ENCODE results near the gene COX19. TPM values are rescaled to one million over a fixed set of nuclear protein-coding genes. Genes with fewer than 3 reads are reported as not detected.

Gene COX19
- total RNA-seq, 2 experiments from 2014 or later = 16.8 to 18.2 TPM

GRCh38 chr7:922334-923107 lies 52.8 kb downstream of the COX19 start:
- Mint-ChIP-seq H3K9me3 (ENCODE audit: insufficient read depth) (no peaks in the 10 kb centered on the region), H3K27ac (peak overlapping the region; percentile 96), H3K27me3 (ENCODE audit: low read depth) (no peaks in the 10 kb centered on the region), H3K36me3 (ENCODE audit: low read depth) (peaks cover 6% of the 10 kb centered on the region), H3K4me1 (ENCODE audit: low read depth) (peaks cover 46% of the 10 kb centered on the region), H3K4me3 (peak overlapping the region; percentile 83)
- peak; percentile 51 for DNase-seq
- ChIA-PET POLR2A (interaction anchor here (1.1 to 1.8 kb wide), 6 partner anchors 13 to 52 kb away, joined by 3 to 23 read pairs (median 8); partner anchors contain the start of genes COX19 and GET4), CTCF (interaction anchor here (1.0 to 2.6 kb wide), 5 partner anchors 12 to 143 kb away, joined by 3 to 12 read pairs (median 5); no protein-coding TSS in a partner anchor)
- peak; percentile 12 for ATAC-seq

GRCh38 chr7:921581-922333 lies 53.6 kb downstream of the COX19 start:
- H3K4me1 Mint-ChIP-seq (ENCODE audit: low read depth) = peaks cover 41% of the 10 kb centered on the region
- POLR2A ChIA-PET = interaction anchor here (1.2 to 1.8 kb wide), 2 partner anchors 30 to 53 kb away, joined by 3 to 10 read pairs; partner anchors contain the start of gene COX19
- DNase-seq (no peak), ATAC-seq (no peak)
- peaks cover 6% of the 10 kb centered on the region for H3K36me3 Mint-ChIP-seq (ENCODE audit: low read depth)
- H3K27me3 Mint-ChIP-seq (ENCODE audit: low read depth) = no peaks in the 10 kb centered on the region
- peak overlapping the region; percentile 83 for H3K4me3 Mint-ChIP-seq
- CTCF ChIA-PET = interaction anchor here (2.0 to 2.6 kb wide), 2 partner anchors 12 to 14 kb away, joined by 9 to 12 read pairs; no protein-coding TSS in a partner anchor
- H3K27ac Mint-ChIP-seq = peak overlapping the region; percentile 96
- no peaks in the 10 kb centered on the region for H3K9me3 Mint-ChIP-seq (ENCODE audit: insufficient read depth)

DNA sequence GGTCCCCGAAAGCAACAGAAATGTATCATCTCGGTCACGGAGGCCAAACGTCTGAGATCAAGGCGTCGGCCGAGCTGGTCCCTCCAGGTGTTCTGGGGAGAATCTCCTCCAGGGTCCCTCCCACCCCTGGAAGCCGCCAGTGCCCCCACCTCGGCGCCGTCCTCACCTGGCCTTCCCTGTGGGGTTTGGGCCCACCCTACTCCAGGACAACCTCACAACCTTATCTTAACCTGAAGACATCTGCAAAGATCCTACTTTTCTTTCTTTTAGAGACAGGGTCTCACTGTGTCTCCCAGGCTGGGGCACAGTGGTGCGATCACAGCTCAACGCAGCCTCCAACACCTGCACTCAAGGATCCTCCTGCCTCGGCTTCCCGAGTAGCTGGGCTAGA lies 54.3 kb downstream of the COX19 start:
- POLR2A ChIA-PET = interaction anchor here (1.2 kb wide), 1 partner anchor 54 kb away, joined by 3 read pairs; the partner anchor contains the start of gene COX19
- Mint-ChIP-seq H3K9me3 (ENCODE audit: insufficient read depth) (no peaks in the 10 kb centered on the region), H3K27me3 (ENCODE audit: low read depth) (no peaks in the 10 kb centered on the region), H3K4me1 (ENCODE audit: low read depth) (peaks cover 41% of the 10 kb centered on the region), H3K36me3 (ENCODE audit: low read depth) (peaks cover 6% of the 10 kb centered on the region), H3K4me3 (peak overlapping the region; percentile 36), H3K27ac (peak overlapping the region; percentile 96)
- DNase-seq = no peak
- CTCF ChIA-PET = interaction anchor here (2.0 to 2.6 kb wide), 2 partner anchors 11 to 13 kb away, joined by 9 to 12 read pairs; no protein-coding TSS in a partner anchor
- ATAC-seq = no peak

GRCh38 chr7:920351-921070 lies 54.8 kb downstream of the COX19 start:
- Mint-ChIP-seq H3K4me3 (peak overlapping the region; percentile 36), H3K36me3 (ENCODE audit: low read depth) (peaks cover 6% of the 10 kb centered on the region), H3K4me1 (ENCODE audit: low read depth) (peaks cover 38% of the 10 kb centered on the region), H3K9me3 (ENCODE audit: insufficient read depth) (no peaks in the 10 kb centered on the region), H3K27ac (peak overlapping the region; percentile 96), H3K27me3 (ENCODE audit: low read depth) (no peaks in the 10 kb centered on the region)
- ATAC-seq = no peak
- CTCF ChIA-PET = interaction anchor here (2.0 kb wide), 1 partner anchor 10 kb away, joined by 9 read pairs; no protein-coding TSS in a partner anchor
- no peak for DNase-seq
- POLR2A ChIA-PET = no interaction called here

- Mint-ChIP-seq H3K36me3 (ENCODE audit: low read depth) (peaks cover 6% of the 10 kb centered on the region), H3K27ac (no peak overlapping the region), H3K4me1 (ENCODE audit: low read depth) (peaks cover 35% of the 10 kb centered on the region), H3K27me3 (ENCODE audit: low read depth) (no peaks in the 10 kb centered on the region), H3K9me3 (ENCODE audit: insufficient read depth) (no peaks in the 10 kb centered on the region), H3K4me3 (no peak overlapping the region)
- ATAC-seq (no peak), DNase-seq (no peak)
- POLR2A ChIA-PET = no interaction called here
- CTCF ChIA-PET = no interaction called here
Observed at GRCh38 chr7:919924-920341, 55.4 kb downstream of the COX19 start.

DNA sequence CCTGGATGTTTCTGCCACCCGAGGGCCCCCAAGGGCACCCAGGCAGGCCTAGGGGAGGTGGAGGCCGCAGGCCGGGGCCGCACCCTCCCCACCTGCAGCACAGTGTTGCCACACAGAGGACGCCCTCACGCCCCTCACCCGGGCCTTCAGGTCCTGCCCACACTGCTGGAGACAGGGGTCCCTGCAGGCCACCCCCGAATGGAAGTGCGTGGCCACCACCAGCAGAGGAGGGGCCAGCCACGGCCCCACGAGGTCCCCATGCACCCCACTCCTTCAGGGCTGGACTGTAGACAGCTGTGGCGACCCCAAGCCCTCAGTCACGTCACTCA lies 56.3 kb downstream of the COX19 start:
- POLR2A ChIA-PET = no interaction called here
- DNase-seq (no peak), ATAC-seq (no peak)
- no peaks in the 10 kb centered on the region for H3K27me3 Mint-ChIP-seq (ENCODE audit: low read depth)
- peaks cover 29% of the 10 kb centered on the region for H3K4me1 Mint-ChIP-seq (ENCODE audit: low read depth)
- no peaks in the 10 kb centered on the region for H3K9me3 Mint-ChIP-seq (ENCODE audit: insufficient read depth)
- H3K36me3 Mint-ChIP-seq (ENCODE audit: low read depth) = peaks cover 4% of the 10 kb centered on the region
- H3K4me3 Mint-ChIP-seq = no peak overlapping the region
- CTCF ChIA-PET = no interaction called here
- H3K27ac Mint-ChIP-seq = no peak overlapping the region

GRCh38 chr7:918441-919113 lies 56.8 kb downstream of the COX19 start:
- no peak overlapping the region for H3K27ac Mint-ChIP-seq
- peaks cover 27% of the 10 kb centered on the region for H3K4me1 Mint-ChIP-seq (ENCODE audit: low read depth)
- ATAC-seq (no peak), DNase-seq (no peak)
- peaks cover 4% of the 10 kb centered on the region for H3K36me3 Mint-ChIP-seq (ENCODE audit: low read depth)
- no peak overlapping the region for H3K4me3 Mint-ChIP-seq
- no peaks in the 10 kb centered on the region for H3K27me3 Mint-ChIP-seq (ENCODE audit: low read depth)
- CTCF ChIA-PET = interaction anchor here (1.4 kb wide), 1 partner anchor 75 kb away, joined by 3 read pairs; no protein-coding TSS in a partner anchor
- POLR2A ChIA-PET = no interaction called here
- no peaks in the 10 kb centered on the region for H3K9me3 Mint-ChIP-seq (ENCODE audit: insufficient read depth)

DNA sequence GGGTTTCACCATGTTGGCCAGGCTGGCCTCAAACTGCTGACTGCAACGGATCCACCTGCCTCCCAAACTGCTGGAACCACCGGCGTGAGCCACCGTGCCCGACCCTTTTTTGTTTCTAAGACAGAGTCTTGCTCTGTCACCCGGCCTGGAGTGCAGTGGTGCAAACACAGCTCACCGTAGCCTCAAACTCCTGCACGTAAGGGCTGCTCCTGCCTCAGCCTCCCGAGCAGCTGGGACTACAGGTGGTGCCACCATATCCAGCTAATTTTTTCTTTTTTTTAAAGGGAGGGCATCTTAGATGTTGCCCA lies 57.3 kb downstream of the COX19 start:
- ATAC-seq (no peak), DNase-seq (no peak)
- H3K9me3 Mint-ChIP-seq (ENCODE audit: insufficient read depth) = no peaks in the 10 kb centered on the region
- H3K27me3 Mint-ChIP-seq (ENCODE audit: low read depth) = no peaks in the 10 kb centered on the region
- peaks cover 22% of the 10 kb centered on the region for H3K4me1 Mint-ChIP-seq (ENCODE audit: low read depth)
- H3K36me3 Mint-ChIP-seq (ENCODE audit: low read depth) = peaks cover 4% of the 10 kb centered on the region
- no peak overlapping the region for H3K27ac Mint-ChIP-seq
- ChIA-PET CTCF (interaction anchor here (1.4 kb wide), 1 partner anchor 75 kb away, joined by 3 read pairs; no protein-coding TSS in a partner anchor), POLR2A (no interaction called here)
- no peak overlapping the region for H3K4me3 Mint-ChIP-seq

GRCh38 chr7:917255-918117 lies 57.9 kb downstream of the COX19 start:
- ATAC-seq = no peak
- POLR2A ChIA-PET = no interaction called here
- H3K9me3 Mint-ChIP-seq (ENCODE audit: insufficient read depth) = no peaks in the 10 kb centered on the region
- peaks cover 18% of the 10 kb centered on the region for H3K4me1 Mint-ChIP-seq (ENCODE audit: low read depth)
- no peak overlapping the region for H3K27ac Mint-ChIP-seq
- CTCF ChIA-PET = interaction anchor here (1.4 kb wide), 1 partner anchor 76 kb away, joined by 3 read pairs; no protein-coding TSS in a partner anchor
- no peaks in the 10 kb centered on the region for H3K27me3 Mint-ChIP-seq (ENCODE audit: low read depth)
- peaks cover 4% of the 10 kb centered on the region for H3K36me3 Mint-ChIP-seq (ENCODE audit: low read depth)
- H3K4me3 Mint-ChIP-seq = no peak overlapping the region
- no peak for DNase-seq

DNA sequence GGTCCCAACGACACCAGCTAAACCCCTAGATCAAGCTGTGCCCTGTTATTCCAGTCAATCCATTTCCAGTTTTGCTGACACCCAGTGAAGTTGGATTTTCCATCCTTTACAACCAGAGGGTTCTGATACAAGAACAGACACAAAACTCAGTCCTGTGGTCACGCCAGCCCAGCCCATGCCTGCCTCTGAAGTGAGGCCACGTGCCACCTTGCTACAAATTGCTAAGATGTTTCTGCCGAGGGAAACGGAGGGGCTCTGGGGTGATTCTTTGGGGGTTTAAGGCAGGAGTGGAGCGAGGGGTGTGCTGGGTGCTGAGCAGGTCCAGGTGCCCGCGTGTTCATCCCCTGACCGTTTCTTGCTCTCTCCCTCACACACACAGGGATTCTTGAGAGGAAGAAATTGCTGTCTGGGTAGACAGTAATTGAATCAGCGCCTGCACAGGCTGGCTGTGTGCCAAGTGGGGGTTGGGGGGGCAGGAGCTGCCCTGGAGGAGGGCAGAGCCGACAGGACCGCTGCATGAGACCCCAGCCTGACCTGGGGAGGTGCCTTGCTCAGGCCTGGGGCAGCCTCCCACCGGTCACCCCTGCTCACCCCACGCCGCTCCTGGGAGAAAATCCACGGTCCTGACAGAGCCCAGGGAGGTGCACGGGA lies 58.9 kb downstream of the COX19 start:
- no peaks in the 10 kb centered on the region for H3K27me3 Mint-ChIP-seq (ENCODE audit: low read depth)

More for the DNA sequence above, 58.9 kb downstream of the COX19 start:
- H3K4me3 Mint-ChIP-seq = no peak overlapping the region
- ATAC-seq (no peak), DNase-seq (no peak)
- CTCF ChIA-PET = no interaction called here
- no peak overlapping the region for H3K27ac Mint-ChIP-seq
- H3K4me1 Mint-ChIP-seq (ENCODE audit: low read depth) = peaks cover 9% of the 10 kb centered on the region
- POLR2A ChIA-PET = no interaction called here
- H3K9me3 Mint-ChIP-seq (ENCODE audit: insufficient read depth) = no peaks in the 10 kb centered on the region
- H3K36me3 Mint-ChIP-seq (ENCODE audit: low read depth) = peaks cover 4% of the 10 kb centered on the region
